Left lung (tissue), 10 donors: Measurements from ENCODE around the gene DCAF15. TPM values are rescaled to one million over a fixed set of nuclear protein-coding genes. Genes with fewer than 3 reads are reported as not detected.
A peak's percentile ranks its signal among the peaks of the same experiment; 100 is the strongest.

Experiments
- ATAC-seq: fragments of 200-7000 bp; cut with Tn5 transposase; one replicate; pipeline ENCODE4 v1.9.1; 2020; ENCODE audit warnings: moderate library complexity
- DNase-seq, 4 donors: peaks; one replicate each; pipeline ENCODE4 v3.0.0-alpha.2; 2013 to 2020
- H3K27ac ChIP-seq, 2 donors: fragments of 200-600 bp; sonication (generic) in 1 of 2; one replicate each; pipeline versions ENCODE4 v1.5.0 to v1.8.0; 2020 to 2021
- H3K27me3 ChIP-seq, 2 donors: fragments of 200-600 bp; sonication (generic) in 1 of 2; one replicate each; pipeline versions ENCODE4 v1.5.0 to v1.8.0; 2020 to 2021
- H3K36me3 ChIP-seq, 2 donors: fragments of 200-600 bp; sonication (generic) in 1 of 2; one replicate each; pipeline versions ENCODE4 v1.5.0 to v1.8.0; 2020 to 2021
- H3K4me1 ChIP-seq, 2 donors: fragments of 200-600 bp; one replicate each; pipeline ENCODE4 v1.8.0; 2021
- H3K4me3 ChIP-seq, 2 donors: fragments of 200-600 bp; sonication (generic) in 1 of 2; one replicate each; pipeline versions ENCODE4 v1.5.0 to v1.8.0; 2020 to 2021; ENCODE audit warnings: mild to moderate bottlenecking in 1 of 2
- H3K9me3 ChIP-seq, 2 donors: fragments of 200-600 bp; sonication (generic) in 1 of 2; one replicate each; pipeline versions ENCODE4 v1.5.0 to v1.8.0; 2020 to 2021
- intact Hi-C, 2 donors: fragments of 100-400 bp; cut with DNase I; formaldehyde crosslinking; loops; one replicate each; pipeline versions ENCODE4 v1.11.2 to v1.14.2; 2022
- polyA plus RNA-seq, 6 donors: library from polyadenylated mRNA; unstranded; fragments of 120-200 nt; gene quantifications; one replicate each; pipeline ENCODE4 v1.2.1, GENCODE V29; 2013; ENCODE audit not compliant: insufficient read length in 6 of 6
- total RNA-seq, 2 donors: library from RNA; stranded (reverse); fragmentation: NEBNext Ultra II Directional; extraction: Animal tissue kit (Norgen Biotek cat#: 25700); gene quantifications; one replicate each; pipeline ENCODE4 v1.2.1, GENCODE V29; 2021
- TF ChIP-seq, protein P1 (sequence below), 2 donors: fragments of 200-600 bp; sonication (generic) in 1 of 2; IDR thresholded peaks; one replicate each; pipeline versions ENCODE4 v1.5.0 to v1.8.0; 2021; ENCODE audit warnings: antibody characterized with exemption in 2 of 2
- donor health status: DM: no; HTN: yes; CAD: no.
- donor health status: DM: no; HTN: no; CAD: no.

The DCAF15 gene
- total and polyA plus RNA-seq, 8 donors = 20.2 to 33.7 (median 29.3) TPM

GRCh38 chr19:13993590-13994300 lies 41.4 kb downstream of the DCAF15 start:
- DNase-seq (peak in 1 of 4 donors; percentile 74), ATAC-seq (no peak)
- H3K9me3 ChIP-seq = peaks cover 0 to 3% of the 10 kb centered on the region in 2 donors
- peaks cover 8 to 60% of the 10 kb centered on the region in 2 donors for H3K36me3 ChIP-seq
- intact Hi-C loops = no loop called here
- no peaks in the 10 kb centered on the region for H3K27me3 ChIP-seq
- TF ChIP-seq, protein P1, sequence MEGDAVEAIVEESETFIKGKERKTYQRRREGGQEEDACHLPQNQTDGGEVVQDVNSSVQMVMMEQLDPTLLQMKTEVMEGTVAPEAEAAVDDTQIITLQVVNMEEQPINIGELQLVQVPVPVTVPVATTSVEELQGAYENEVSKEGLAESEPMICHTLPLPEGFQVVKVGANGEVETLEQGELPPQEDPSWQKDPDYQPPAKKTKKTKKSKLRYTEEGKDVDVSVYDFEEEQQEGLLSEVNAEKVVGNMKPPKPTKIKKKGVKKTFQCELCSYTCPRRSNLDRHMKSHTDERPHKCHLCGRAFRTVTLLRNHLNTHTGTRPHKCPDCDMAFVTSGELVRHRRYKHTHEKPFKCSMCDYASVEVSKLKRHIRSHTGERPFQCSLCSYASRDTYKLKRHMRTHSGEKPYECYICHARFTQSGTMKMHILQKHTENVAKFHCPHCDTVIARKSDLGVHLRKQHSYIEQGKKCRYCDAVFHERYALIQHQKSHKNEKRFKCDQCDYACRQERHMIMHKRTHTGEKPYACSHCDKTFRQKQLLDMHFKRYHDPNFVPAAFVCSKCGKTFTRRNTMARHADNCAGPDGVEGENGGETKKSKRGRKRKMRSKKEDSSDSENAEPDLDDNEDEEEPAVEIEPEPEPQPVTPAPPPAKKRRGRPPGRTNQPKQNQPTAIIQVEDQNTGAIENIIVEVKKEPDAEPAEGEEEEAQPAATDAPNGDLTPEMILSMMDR (IDR thresholded peaks at IDR 0.05) = no peak
- H3K4me1 ChIP-seq = no peaks in the 10 kb centered on the region
- H3K27ac ChIP-seq = no peak overlapping the region
- no peak overlapping the region for H3K4me3 ChIP-seq

- Histone ChIP-seq H3K4me3 (no peak overlapping the region), H3K27me3 (no peaks in the 10 kb centered on the region), H3K9me3 (peaks cover 0 to 11% of the 10 kb centered on the region in 2 donors), H3K4me1 (no peaks in the 10 kb centered on the region), H3K36me3 (peaks cover 8 to 60% of the 10 kb centered on the region in 2 donors), H3K27ac (no peak overlapping the region)
- TF ChIP-seq, protein P1 (IDR thresholded peaks at IDR 0.05) = no peak
- no peak for ATAC-seq
- DNase-seq = peak in 1 of 4 donors; percentile 51
- intact Hi-C loops = no loop called here
Observed at GRCh38 chr19:13995017-13995728, 42.9 kb downstream of the DCAF15 start.

GRCh38 chr19:13995878-13996765 lies 43.8 kb downstream of the DCAF15 start:
- intact Hi-C loops = no loop called here
- ATAC-seq (no peak), DNase-seq (peak in 1 of 4 donors; percentile 60)
- no peak overlapping the region for H3K27ac ChIP-seq
- H3K4me1 ChIP-seq = no peaks in the 10 kb centered on the region
- H3K9me3 ChIP-seq = peaks cover 0 to 11% of the 10 kb centered on the region in 2 donors
- H3K36me3 ChIP-seq = peaks cover 8 to 56% of the 10 kb centered on the region in 2 donors
- TF ChIP-seq, protein P1 (IDR thresholded peaks at IDR 0.05) = no peak
- H3K4me3 ChIP-seq = no peak overlapping the region
- H3K27me3 ChIP-seq = no peaks in the 10 kb centered on the region

DNA sequence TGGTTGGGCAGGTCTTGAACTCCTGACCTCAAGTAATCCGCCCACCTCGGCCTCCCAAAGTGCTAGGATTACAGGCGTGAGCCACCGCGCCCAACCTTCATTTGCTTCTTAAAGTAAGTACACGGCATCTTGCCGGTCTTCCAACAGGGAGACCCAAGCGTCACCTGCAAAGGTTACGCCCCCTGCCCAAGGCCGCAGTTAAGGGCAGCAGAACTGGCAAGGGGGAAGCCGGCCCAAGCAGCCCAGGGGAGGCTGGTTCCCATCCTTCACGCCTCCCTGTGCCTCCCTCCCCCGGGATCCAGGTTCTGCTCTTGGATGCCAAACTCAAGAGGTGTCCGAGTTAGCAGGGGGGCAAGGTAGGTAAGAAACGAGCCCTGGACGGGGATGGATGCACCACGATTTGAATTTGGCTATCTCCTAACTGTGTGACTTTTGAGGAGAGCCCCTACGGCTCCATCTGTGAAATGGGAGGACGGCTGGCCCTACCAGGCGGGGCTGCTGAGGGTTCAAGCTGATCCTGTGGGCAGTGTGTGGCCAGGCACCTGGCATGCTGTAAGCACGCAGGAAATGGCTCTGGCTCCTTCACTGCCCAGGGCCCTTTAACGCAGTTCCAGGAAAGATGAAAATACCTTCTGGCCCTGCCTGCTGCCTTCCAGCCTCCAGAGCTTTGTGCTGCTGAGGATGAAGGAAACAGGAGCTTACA lies 44.8 kb downstream of the DCAF15 start:
- peaks cover 4 to 48% of the 10 kb centered on the region in 2 donors for H3K36me3 ChIP-seq
- no peaks in the 10 kb centered on the region for H3K27me3 ChIP-seq
- TF ChIP-seq, protein P1 (IDR thresholded peaks at IDR 0.05) = no peak
- no peaks in the 10 kb centered on the region for H3K4me1 ChIP-seq
- ATAC-seq (no peak), DNase-seq (peak in 1 of 4 donors; percentile 51)
- peaks cover 0 to 11% of the 10 kb centered on the region in 2 donors for H3K9me3 ChIP-seq
- no peak overlapping the region for H3K27ac ChIP-seq
- intact Hi-C loops = no loop called here
- H3K4me3 ChIP-seq = no peak overlapping the region
